ENCODE data around the gene SLC12A7.

SLC12A7 gene

GRCh38 chr5:1060535-1060981 is 51.3 kb downstream of the SLC12A7 start:
- no peak overlapping the region for H3K4me3 ChIP-seq (ENCODE audit: low read depth, low read length)
- TF ChIP-seq CTCF (IDR thresholded peaks at IDR 0.05; ENCODE audit: low read depth, low read length): no peak

DNA sequence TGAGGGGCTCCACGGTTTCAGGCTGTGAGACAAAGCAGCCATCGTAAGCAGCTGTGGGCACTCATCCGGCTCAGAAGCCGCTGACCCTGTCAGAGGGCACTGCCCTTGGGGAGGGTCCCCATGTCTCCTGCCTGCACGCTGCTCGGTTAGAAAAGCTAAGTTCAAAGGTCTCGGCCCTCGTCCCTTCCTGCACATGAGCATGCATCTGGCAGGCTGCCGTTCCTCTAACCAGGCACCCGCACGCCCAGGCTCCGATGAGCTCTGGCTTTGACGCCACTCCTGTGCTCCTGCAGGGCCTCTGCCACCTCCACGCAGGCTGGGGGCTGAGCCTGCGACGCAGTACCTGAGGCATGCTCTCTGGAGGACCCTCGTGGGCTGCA is 52.0 kb downstream of the SLC12A7 start:
- no peak for TF ChIP-seq CTCF (IDR thresholded peaks at IDR 0.05; ENCODE audit: low read depth, low read length)
- no peak overlapping the region for H3K4me3 ChIP-seq (ENCODE audit: low read depth, low read length)

- no peak overlapping the region for H3K4me3 ChIP-seq (ENCODE audit: low read depth, low read length)
- no peak for TF ChIP-seq CTCF (IDR thresholded peaks at IDR 0.05; ENCODE audit: low read depth, low read length)
Observed at GRCh38 chr5:1058988-1059883, 52.6 kb downstream of the SLC12A7 start.

- TF ChIP-seq CTCF (IDR thresholded peaks at IDR 0.05; ENCODE audit: low read depth, low read length): no peak
- H3K4me3 ChIP-seq (ENCODE audit: low read depth, low read length): no peak overlapping the region
Observed at GRCh38 chr5:1058083-1058945, 53.5 kb downstream of the SLC12A7 start.

GRCh38 chr5:1057485-1058082 is 54.3 kb downstream of the SLC12A7 start:
- no peak overlapping the region for H3K4me3 ChIP-seq (ENCODE audit: low read depth, low read length)
- no peak for TF ChIP-seq CTCF (IDR thresholded peaks at IDR 0.05; ENCODE audit: low read depth, low read length)

DNA sequence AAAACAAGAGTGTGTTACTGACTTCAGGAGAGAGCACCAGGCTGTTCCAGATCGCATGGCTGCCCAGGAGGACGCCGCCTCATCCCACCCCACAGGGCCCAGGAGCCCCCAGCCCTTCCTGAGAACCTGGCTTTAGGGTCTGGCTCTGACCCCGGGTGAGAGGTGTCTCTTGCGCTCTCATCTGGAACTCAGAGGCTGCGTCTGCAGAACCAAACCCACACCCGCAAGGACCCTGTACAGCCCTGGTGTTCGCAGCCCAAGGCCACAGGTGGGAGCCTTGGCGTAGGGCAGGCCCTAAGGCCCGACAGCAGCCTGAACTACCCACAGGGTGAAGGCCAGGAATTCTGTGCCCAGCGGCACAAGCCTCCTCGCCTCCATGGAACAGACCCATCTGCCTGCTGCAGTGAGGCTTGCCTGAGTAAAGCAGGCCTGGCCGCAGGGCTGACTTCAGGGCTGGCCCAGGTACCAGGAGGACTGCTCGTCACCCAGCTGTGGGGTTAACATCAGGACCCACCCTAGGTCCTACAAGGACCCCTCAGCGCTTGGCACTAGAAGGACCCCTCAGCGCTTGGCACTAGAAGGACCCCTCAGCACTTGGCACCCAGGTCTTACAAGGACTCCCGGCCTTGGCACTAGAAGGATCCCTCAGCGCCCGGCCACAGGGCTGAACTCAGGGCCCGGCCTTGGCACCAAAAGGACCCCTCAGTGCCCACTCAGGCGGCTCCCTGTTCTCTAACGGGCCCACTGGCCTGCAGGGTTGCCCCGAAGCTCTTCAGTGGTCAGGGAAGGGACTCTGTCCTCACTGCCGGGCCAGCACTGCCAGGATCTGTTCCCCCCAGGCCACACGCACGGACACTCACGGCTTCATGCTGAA is 55.0 kb downstream of the SLC12A7 start:
- TF ChIP-seq CTCF (IDR thresholded peaks at IDR 0.05; ENCODE audit: low read depth, low read length): no peak
- no peak overlapping the region for H3K4me3 ChIP-seq (ENCODE audit: low read depth, low read length)
